ENCODE data around the gene TUB. TPM values are rescaled to one million over a fixed set of nuclear protein-coding genes. Genes with fewer than 3 reads are reported as not detected.

The TUB gene
- total and polyA plus RNA-seq, 2 experiments from 2014 or later = 3.3 to 12.3 TPM

DNA sequence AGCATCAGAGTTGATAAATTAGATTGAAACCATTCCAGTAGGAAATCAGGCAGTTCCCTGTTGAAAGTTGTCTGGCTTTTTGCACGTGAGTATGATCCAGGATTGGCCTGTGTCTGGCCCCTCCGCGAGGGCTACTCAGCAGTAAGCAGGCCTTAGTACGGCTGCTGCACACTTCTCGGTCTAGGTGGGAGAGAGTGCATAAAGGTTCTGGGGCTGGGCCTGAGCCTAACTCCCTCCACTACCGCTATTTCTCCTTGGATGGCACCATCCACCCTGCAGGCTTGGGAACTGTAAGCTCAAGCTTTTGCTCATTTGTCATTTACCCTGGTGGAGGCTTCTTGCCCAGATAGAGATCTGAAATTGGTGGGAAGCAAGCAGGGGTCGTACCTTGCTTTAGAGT lies 22.0 kb downstream of the TUB start:
- 83 to 87% methylated on average over 7 of the region's 7 CpGs for WGBS, 2 experiments (ENCODE audit: low coverage in 1 of 2, low lambda C conversion rate in 2 of 2, missing lambda C conversion rate in 2 of 2)
- H3K79me2 ChIP-seq (ENCODE audit: insufficient read depth) = no peaks in the 10 kb centered on the region
- no peak overlapping the region for H3K27ac ChIP-seq
- H3K9me3 ChIP-seq (ENCODE audit: low read depth) = no peaks in the 10 kb centered on the region
- TF ChIP-seq EZH2 (IDR thresholded peaks at IDR 0.05; ENCODE audit: insufficient read depth, poor library complexity, severe bottlenecking) (no peak), EZH2phosphoT487 (IDR thresholded peaks at IDR 0.05; ENCODE audit: insufficient read depth, low read depth) (no peak)
- H3K9me2 ChIP-seq (ENCODE audit: insufficient read depth) = no peaks in the 10 kb centered on the region
- H2AFZ ChIP-seq = no peak overlapping the region
- no peak overlapping the region for H3K4me2 ChIP-seq (ENCODE audit: unreplicated experiment)
- H3K4me3 ChIP-seq = no peak overlapping the region
- H3K4me1 ChIP-seq (ENCODE audit: insufficient read depth) = peaks cover 13% of the 10 kb centered on the region
- H3K27me3 ChIP-seq (replicated peaks; ENCODE audit: insufficient read depth) = no peaks in the 10 kb centered on the region
- peaks cover 11% of the 10 kb centered on the region for H3F3A ChIP-seq (ENCODE audit: insufficient read depth)
- DNase-seq = no peak
- no peaks in the 10 kb centered on the region for H4K20me1 ChIP-seq (ENCODE audit: insufficient read depth)
- H3K9ac ChIP-seq = no peak overlapping the region
- peaks cover 5% of the 10 kb centered on the region; the same call in 1 of the 2 replicates for H3K36me3 ChIP-seq (ENCODE audit: low read depth)
- in situ Hi-C loops (cut with MboI) = loop anchor here (10.0 kb wide), 1 partner anchor 198 kb away; no protein-coding TSS in a partner anchor

DNA sequence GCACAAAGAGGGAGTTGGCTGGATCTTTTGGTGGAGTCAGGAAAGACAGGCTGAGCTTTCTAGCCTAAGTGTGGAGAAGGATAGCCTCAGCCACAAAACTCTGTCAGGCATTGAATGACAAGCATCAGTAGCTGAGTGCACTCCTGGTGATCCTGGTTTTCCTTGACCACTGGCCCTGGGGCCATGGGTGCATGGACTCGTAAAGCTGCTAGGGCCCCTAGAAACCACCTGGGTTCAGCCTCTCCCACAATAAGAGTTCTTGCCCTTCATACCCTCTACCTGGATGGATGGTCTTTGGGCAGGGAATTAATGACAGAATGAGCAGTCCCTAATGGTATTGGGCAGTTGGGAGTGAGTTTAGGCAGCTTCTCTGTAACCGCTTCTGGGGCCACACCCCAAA lies 22.9 kb downstream of the TUB start:
- Histone ChIP-seq H3K27me3 (replicated peaks; ENCODE audit: insufficient read depth) (no peaks in the 10 kb centered on the region), H3K9me3 (ENCODE audit: low read depth) (no peaks in the 10 kb centered on the region), H3K4me3 (no peak overlapping the region), H3K79me2 (ENCODE audit: insufficient read depth) (no peaks in the 10 kb centered on the region), H3K9ac (no peak overlapping the region), H2AFZ (no peak overlapping the region), H3F3A (ENCODE audit: insufficient read depth) (peaks cover 3% of the 10 kb centered on the region), H3K4me2 (ENCODE audit: unreplicated experiment) (no peak overlapping the region), H3K36me3 (ENCODE audit: low read depth) (peaks cover 7% of the 10 kb centered on the region; the same call in 1 of the 2 replicates), H3K4me1 (ENCODE audit: insufficient read depth) (peaks cover 3% of the 10 kb centered on the region), H3K9me2 (ENCODE audit: insufficient read depth) (no peaks in the 10 kb centered on the region), H4K20me1 (ENCODE audit: insufficient read depth) (no peaks in the 10 kb centered on the region), H3K27ac (no peak overlapping the region)
- in situ Hi-C loops (cut with MboI) = loop anchor here (10.0 kb wide), 1 partner anchor 199 kb away; no protein-coding TSS in a partner anchor
- 97 to 98% methylated on average over 2 of the region's 2 CpGs for WGBS, 2 experiments (ENCODE audit: low coverage in 1 of 2, low lambda C conversion rate in 2 of 2, missing lambda C conversion rate in 2 of 2)
- no peak for DNase-seq
- TF ChIP-seq EZH2 (IDR thresholded peaks at IDR 0.05; ENCODE audit: insufficient read depth, poor library complexity, severe bottlenecking) = no peak
- TF ChIP-seq EZH2phosphoT487 (IDR thresholded peaks at IDR 0.05; ENCODE audit: insufficient read depth, low read depth) = no peak

DNA sequence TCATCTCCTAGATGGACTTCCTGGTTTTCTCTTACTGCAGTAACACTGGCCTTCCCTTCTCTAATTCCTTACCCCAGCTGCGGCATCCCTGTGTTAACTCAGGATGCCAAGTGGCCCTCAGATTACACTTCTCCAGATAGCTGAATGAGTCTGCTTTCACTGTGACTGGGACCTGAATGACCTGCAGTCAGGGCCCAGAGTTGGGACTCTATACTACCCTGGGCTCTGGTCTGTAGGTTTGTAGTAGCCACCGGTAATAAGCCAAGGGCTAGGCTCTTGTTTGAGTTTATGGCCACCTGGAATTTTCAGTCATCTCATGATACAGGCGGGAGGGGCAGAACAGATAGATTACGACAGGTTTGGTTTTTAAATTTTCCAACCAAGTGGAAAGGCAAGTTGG lies 24.1 kb downstream of the TUB start:
- H3K27me3 ChIP-seq (replicated peaks; ENCODE audit: insufficient read depth) = no peaks in the 10 kb centered on the region
- no peak overlapping the region for H3K9ac ChIP-seq
- no peaks in the 10 kb centered on the region for H4K20me1 ChIP-seq (ENCODE audit: insufficient read depth)
- H3K27ac ChIP-seq = no peak overlapping the region
- no peaks in the 10 kb centered on the region for H3K79me2 ChIP-seq (ENCODE audit: insufficient read depth)
- no peaks in the 10 kb centered on the region for H3K9me3 ChIP-seq (ENCODE audit: low read depth)
- no peak for DNase-seq
- TF ChIP-seq EZH2 (IDR thresholded peaks at IDR 0.05; ENCODE audit: insufficient read depth, poor library complexity, severe bottlenecking) = no peak
- no peak for TF ChIP-seq EZH2phosphoT487 (IDR thresholded peaks at IDR 0.05; ENCODE audit: insufficient read depth, low read depth)
- no peaks in the 10 kb centered on the region for H3F3A ChIP-seq (ENCODE audit: insufficient read depth)
- H3K36me3 ChIP-seq (ENCODE audit: low read depth) = peaks cover 7% of the 10 kb centered on the region; the same call in 1 of the 2 replicates
- WGBS, 2 experiments (ENCODE audit: low coverage in 1 of 2, low lambda C conversion rate in 2 of 2, missing lambda C conversion rate in 2 of 2) = 83 to 86% methylated on average over 4 of the region's 4 CpGs
- H3K4me3 ChIP-seq = no peak overlapping the region
- no peaks in the 10 kb centered on the region for H3K9me2 ChIP-seq (ENCODE audit: insufficient read depth)
- H3K4me1 ChIP-seq (ENCODE audit: insufficient read depth) = no peaks in the 10 kb centered on the region
- no peak overlapping the region for H2AFZ ChIP-seq
- in situ Hi-C loops (cut with MboI) = loop anchor here (10.0 kb wide), 1 partner anchor 200 kb away; no protein-coding TSS in a partner anchor
- H3K4me2 ChIP-seq (ENCODE audit: unreplicated experiment) = no peak overlapping the region

DNA sequence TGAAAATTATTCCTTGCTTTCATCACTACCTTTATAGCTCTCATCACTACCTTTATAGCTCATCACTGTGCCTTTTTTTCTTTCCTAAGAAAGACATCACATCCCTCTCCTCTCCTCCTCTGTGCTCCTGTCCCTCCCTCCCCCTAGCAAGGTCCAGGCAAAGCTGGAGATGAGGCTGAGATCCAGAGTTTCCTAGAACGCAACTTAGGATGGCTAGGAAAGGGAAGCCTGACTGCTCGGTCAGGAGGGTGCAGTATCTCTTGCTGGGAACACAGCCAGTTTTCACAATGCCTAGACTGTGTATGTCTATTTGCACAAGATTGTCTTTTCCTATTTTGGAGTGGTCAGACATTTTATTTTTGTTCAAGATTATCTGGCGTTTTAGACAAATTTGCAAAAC lies 24.7 kb downstream of the TUB start:
- Histone ChIP-seq H3K9ac (no peak overlapping the region), H4K20me1 (ENCODE audit: insufficient read depth) (no peaks in the 10 kb centered on the region), H3K79me2 (ENCODE audit: insufficient read depth) (no peaks in the 10 kb centered on the region), H3K9me3 (ENCODE audit: low read depth) (no peaks in the 10 kb centered on the region), H3K27me3 (replicated peaks; ENCODE audit: insufficient read depth) (no peaks in the 10 kb centered on the region), H3F3A (ENCODE audit: insufficient read depth) (no peaks in the 10 kb centered on the region), H3K4me2 (ENCODE audit: unreplicated experiment) (no peak overlapping the region), H3K36me3 (ENCODE audit: low read depth) (peaks cover 7% of the 10 kb centered on the region; the same call in 1 of the 2 replicates), H2AFZ (no peak overlapping the region), H3K9me2 (ENCODE audit: insufficient read depth) (no peaks in the 10 kb centered on the region), H3K4me1 (ENCODE audit: insufficient read depth) (no peaks in the 10 kb centered on the region), H3K4me3 (no peak overlapping the region), H3K27ac (no peak overlapping the region)
- in situ Hi-C loops (cut with MboI) = loop anchor here (10.0 kb wide), 1 partner anchor 201 kb away; no protein-coding TSS in a partner anchor
- no peak for TF ChIP-seq EZH2phosphoT487 (IDR thresholded peaks at IDR 0.05; ENCODE audit: insufficient read depth, low read depth)
- no peak for TF ChIP-seq EZH2 (IDR thresholded peaks at IDR 0.05; ENCODE audit: insufficient read depth, poor library complexity, severe bottlenecking)
- no peak for DNase-seq
- 84 to 92% methylated on average over 3 of the region's 3 CpGs for WGBS, 2 experiments (ENCODE audit: low coverage in 1 of 2, low lambda C conversion rate in 2 of 2, missing lambda C conversion rate in 2 of 2)
